T47D (cell line): ENCODE results near the gene KIAA0930.

Experiments
- DNase-seq, 2 experiments: peaks; one replicate each; pipeline versions ENCODE4 v3.0.0 to v3.0.0-alpha.2; 2011 to 2012; ENCODE audit warnings: low read depth in 1 of 2, low spot score in 1 of 2
- JUND ChIP-seq: IDR thresholded peaks from 2 replicates; pipeline ENCODE4 v1.6.1; 2012; ENCODE audit warnings: low read depth
- in situ Hi-C: cut with HindIII; loops from 2 replicates; pipeline ENCODE4 v1.10.0; 2016; ENCODE audit warnings: low sequenced_read_pairs, low pct_unique_long_range_greater_than_20kb

KIAA0930 gene

GRCh38 chr22:45157907-45158306 is 82.8 kb downstream of the KIAA0930 start:
- in situ Hi-C loops: no loop called here
- TF ChIP-seq JUND: no peak
- DNase-seq: no peak

DNA sequence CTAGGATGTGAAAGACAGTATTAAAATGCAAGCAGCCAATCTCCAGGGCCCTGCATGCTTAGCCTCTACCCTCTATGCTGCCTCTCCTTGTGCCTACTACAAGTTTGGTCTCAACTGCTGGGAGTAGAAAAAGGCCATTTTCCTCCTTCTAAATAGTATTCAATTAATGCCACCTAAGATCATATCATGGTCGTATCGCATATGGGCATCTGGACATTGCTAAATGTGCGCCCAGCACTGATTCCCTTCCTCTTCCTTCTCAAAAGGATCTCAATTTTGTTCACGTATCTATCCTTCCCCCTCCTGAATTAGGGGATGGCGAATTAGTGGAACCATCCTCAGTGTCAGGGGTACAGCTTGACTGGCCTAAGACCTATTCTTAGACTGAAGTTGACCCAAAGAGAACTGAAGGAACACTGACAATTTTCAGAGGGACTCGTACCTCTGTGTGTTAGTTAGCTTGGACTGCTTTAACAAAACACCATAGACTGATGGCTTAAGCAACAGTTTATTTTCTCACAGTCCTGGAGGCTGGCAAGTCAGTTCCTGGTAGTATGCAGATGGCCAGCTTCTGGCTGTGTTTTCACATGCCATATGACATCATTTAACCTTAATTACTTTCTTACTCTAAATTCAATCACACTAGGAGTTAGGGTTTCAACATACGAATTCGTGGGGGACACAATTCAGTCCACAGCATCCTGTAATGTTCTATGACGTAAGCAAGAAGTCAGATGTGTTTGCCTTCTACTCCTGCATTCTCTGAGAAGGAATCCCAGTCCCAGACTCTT is 85.4 kb downstream of the KIAA0930 start:
- TF ChIP-seq JUND: no peak
- in situ Hi-C loops: no loop called here
- no peak for DNase-seq

- TF ChIP-seq JUND: no peak
- in situ Hi-C loops: no loop called here
- DNase-seq: no peak
Measured at GRCh38 chr22:45154383-45154782, 86.3 kb downstream of the KIAA0930 start.

- TF ChIP-seq JUND: no peak
- DNase-seq: no peak
- in situ Hi-C loops: no loop called here
Measured at GRCh38 chr22:45151503-45151902, 89.2 kb downstream of the KIAA0930 start.

- in situ Hi-C loops: no loop called here
- TF ChIP-seq JUND: no peak
- DNase-seq: no peak
Measured at GRCh38 chr22:45150139-45150538, 90.6 kb downstream of the KIAA0930 start.

- DNase-seq: no peak
- in situ Hi-C loops: no loop called here
- TF ChIP-seq JUND: no peak
Measured at GRCh38 chr22:45149671-45150070, 91.0 kb downstream of the KIAA0930 start.

GRCh38 chr22:45144916-45145315 is 95.8 kb downstream of the KIAA0930 start:
- in situ Hi-C loops: no loop called here
- DNase-seq: no peak
- no peak for TF ChIP-seq JUND

DNA sequence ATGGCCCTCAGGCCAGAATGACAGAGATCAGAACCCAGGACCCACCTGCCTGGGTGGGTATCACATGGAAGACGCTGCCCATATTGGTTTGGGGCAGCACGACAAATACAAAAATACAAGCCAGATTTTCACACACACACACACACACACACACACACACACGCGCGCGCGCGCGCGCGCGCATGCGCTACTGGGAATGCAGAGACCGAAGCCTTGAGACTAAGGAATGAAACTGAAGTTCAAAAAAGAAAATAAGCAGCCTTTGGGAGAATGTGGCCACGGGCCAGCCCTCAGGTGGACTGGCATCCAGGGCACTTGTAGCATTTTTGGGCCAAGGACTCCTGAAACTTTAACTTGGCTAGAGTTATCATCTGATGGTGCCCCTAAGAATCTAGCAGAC is 98.3 kb downstream of the KIAA0930 start:
- no peak for DNase-seq
- in situ Hi-C loops: no loop called here
- no peak for TF ChIP-seq JUND
